ENCODE data around the gene ITPKC.
A peak's percentile ranks its signal among the peaks of the same experiment; 100 is the strongest.

Gene ITPKC
- 14.3 to 17.1 (median 16.2) reads per million in 4 donors for total RNA-seq

DNA sequence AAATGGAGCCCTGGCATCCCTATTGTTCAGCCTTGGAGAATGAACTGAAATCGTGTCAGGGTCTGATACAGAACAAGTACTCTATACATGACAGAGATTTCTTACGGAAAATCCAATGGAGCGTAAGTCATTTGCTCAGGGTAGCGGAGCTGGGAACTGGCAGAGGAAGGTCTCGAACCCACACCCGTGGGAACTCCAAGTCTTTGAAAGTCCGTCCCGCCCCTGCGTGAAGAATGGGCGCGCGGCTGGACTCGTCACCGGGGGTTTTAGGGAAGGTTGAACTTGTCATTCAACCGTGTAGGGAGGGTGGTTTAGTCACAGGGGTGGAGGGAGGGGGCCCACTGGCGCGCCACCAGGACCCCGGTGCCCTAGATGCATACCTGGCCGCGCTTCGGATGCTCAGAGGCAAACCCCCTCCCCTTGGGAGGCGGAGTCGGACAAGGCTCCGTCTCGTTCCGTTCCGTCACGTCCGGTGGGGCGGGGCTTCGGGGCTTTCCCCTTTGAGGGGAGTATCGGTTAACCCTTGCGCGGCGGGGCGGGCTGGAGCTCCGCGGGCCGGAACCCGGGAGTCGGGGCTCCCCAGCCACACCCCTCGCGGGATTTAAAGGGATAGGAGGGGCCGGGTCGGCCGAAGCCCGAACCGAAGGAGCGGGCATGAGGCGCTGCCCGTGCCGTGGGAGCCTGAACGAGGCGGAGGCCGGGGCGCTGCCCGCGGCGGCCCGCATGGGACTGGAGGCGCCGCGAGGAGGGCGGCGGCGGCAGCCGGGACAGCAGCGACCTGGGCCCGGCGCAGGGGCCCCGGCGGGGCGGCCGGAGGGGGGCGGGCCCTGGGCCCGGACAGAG lies at the start of gene ITPKC, which contains the start of gene COQ8B:
Gene ITPKC, plus strand, starts transcription at position 631 of the 843 bp plus-strand sequence. Its CDS starts 24 bp downstream, at position 655.
Gene COQ8B, minus strand, starts transcription at position 405 of the 843 bp plus-strand sequence. CDS start 2,254 bp downstream, outside the sequence.
- peak; percentile 97 to 100 (median 99) for DNase-seq

DNA sequence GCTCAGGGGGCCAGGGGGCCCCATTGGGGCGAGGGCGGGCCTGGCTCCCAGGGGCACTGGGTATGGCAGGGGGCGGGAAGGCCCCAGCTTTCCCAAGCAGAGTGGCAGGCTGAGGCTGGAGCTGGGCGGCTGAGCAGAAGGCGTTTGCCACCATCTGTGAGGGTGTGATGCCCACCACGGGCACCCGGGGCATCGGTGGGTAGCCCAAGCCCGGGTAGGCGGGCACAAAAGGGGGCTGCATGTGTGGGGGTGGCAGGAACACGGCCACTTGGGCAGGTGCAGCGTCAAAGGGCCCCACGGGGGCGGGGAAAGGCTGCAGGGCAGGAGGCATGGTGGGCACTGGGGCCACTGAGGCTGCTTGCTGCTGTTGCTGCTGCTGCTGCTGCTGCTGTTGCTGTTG lies 49.3 kb upstream of the ITPKC start:
- no peak for DNase-seq

DNA sequence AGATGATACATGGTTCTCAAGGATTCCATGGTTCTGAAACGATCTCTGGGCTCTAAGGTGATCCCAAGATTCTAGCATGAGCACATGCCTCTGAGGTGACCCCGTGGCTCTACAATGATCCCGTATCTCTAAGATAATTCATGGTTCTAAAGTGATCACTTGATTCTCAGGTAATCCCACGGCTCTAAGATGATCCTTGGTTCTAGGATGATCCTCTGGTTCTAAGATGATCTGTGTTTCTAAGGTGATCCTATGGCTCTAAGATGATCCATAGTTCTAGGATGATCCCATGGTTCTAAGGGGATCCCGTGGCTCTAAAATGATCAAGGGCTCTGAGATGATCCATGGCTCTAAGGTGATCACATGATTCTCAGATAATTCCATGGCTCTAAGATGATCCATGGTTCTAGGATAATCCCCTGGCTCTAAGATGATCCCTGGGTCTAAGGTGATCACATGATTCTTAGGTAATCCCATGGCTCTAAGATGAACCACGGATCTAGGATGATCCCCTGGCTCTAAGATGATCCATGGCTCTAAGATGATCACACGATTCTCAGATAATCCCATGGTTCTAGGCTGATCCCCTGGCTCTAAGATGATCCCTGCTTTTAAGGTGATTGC lies 47.8 kb upstream of the ITPKC start:
- no peak for DNase-seq

DNA sequence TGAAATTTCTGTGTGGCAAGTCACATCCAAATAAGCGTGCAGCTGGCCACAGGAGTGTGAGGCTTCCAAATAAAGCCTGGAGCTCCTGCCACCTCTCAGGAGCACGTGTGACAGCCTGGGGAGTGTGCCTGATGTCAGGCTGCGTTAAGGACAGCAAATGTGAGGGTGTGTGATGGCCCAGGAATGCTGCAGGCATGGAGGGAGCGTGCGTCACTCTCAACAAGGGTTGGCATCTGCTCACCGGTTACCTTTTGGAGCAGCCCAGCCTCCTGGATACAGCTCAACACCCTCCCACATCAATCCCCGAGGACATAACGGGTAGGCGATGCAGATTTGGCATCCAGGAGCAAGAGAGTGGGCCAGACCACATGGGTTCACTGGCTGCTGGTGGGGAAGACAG lies 45.5 kb upstream of the ITPKC start:
- no peak for DNase-seq

GRCh38 chr19:40672038-40672437 lies 44.9 kb upstream of the ITPKC start:
- no peak for DNase-seq

GRCh38 chr19:40672573-40673299 lies 44.2 kb upstream of the ITPKC start:
- no peak for DNase-seq

DNA sequence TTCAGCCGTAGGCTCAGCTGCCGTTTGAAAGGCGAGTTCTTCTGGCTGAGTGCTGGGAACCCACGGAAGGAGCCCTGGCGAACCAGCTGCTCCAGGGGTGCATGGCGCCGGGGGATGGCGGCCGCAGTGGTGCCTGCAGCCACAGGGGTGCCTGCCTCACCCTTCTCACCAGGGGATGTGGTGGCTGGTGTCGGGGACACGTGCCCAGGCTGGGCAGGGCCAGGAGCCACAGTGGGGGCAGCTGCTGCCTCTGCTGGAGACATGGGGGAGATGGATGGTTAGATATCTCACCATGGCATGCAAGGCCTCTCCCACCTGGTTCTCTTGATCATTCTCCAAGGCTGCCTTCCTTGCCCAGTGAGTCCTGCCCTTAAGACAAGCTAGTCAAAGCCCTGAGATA lies 43.5 kb upstream of the ITPKC start:
- no peak for DNase-seq

GRCh38 chr19:40674291-40674690 lies 42.6 kb upstream of the ITPKC start:
- DNase-seq, result no peak

DNA sequence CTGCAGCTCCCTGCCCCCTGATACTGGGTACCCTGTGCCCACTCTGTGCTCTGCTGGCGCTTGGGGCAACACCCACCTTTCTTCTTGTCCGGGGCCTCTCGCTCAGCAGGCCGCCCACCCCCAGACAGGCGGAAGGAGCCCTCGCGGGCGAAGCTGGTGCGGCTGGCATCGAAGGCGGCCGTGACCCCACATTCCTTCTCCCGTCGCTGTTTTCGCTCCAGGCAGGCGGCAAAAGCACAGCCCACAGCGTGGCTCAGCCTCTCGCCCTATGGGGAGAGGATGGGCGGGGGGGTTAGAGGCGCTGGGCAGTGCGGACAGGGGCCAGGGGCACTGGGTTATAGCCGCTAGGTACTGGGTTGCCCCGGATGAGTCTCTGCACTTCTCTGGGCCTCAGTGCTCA lies 39.8 kb upstream of the ITPKC start:
- DNase-seq, result no peak

GRCh38 chr19:40681039-40681438 lies 35.9 kb upstream of the ITPKC start:
- DNase-seq, result no peak

DNA sequence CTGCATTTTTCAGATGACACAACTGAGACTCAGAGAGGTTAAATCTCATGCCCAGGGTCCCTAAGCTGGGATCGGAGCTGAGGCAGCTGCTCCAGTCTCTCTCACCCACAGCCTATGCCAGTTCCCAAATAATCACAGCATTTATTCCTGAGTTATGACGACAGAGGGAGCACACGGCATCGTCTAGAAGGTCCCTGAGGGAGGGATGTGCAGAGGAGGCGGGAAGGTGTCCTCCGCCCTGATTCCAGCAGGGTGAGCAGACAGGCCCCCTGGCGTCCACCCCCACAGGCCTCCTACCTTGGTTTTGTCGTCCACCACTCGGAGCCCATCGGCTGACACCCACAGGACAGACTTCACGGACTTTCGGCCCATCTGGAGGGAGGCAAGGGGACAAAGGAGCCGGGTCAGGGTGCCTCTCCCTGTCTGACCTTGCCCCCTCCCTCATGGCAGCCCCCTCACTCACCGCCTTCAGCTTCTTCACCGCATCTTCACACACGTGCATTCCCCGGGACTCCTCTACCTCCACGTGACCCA lies 34.4 kb upstream of the ITPKC start:
- DNase-seq, result no peak

GRCh38 chr19:40683437-40683836 lies 33.5 kb upstream of the ITPKC start:
- no peak for DNase-seq

DNA sequence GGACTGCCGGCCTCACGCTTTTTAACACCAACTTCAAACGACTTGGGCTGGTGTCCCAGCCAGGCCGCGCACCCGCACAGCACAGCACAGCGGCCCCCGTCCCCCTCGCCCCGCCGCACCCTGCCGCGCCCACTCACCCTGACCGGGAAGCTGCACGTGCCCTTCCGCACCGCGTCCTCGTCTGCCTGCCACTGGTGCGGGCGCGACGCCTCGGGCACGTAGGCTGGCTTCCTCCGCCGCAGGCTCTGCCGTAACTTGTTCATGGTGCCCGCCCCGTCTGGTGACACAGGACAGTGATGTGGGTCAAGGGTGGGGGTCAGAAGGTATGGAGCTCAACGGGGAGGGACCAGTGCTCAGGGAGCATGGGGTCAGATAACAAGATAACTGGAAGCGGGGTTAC lies 32.6 kb upstream of the ITPKC start:
- no peak for DNase-seq

- DNase-seq, result no peak
Measured at GRCh38 chr19:40685016-40685526, 31.8 kb upstream of the ITPKC start.

GRCh38 chr19:40685563-40685962 lies 31.3 kb upstream of the ITPKC start:
- no peak for DNase-seq

DNA sequence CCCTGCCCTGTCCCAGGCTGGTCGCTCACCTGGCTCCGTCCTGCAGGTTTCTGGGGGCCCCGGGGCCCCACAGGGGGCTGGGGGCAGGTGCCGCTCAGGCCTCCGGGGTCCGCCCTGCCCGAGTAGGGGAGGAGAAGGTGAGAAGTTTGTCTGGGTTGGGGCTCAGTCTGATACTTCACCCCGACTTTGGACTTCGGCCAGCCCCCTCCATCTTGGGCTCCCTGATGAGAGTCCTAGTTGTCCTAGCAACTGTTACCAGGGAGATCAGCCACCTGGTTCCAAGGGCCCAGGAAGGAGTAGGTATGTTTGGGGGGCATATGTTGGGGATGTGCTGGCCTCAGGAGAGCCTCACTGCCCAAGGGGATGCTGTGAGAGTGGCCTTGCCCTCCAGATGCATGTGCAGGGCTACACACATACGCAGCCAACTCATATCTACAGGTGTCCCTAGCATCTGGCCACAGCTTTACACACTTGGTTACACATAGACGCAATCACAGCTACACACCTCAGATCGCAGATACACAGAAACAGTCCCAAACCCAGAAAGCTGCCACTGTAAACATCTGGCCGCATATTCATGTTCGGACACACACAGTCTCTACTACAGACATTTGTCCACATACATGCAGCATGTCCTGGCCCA lies 29.9 kb upstream of the ITPKC start:
- DNase-seq, result no peak

GRCh38 chr19:40687525-40688016 lies 29.3 kb upstream of the ITPKC start:
- no peak for DNase-seq

- DNase-seq, result no peak
Measured at GRCh38 chr19:40688309-40688708, 28.6 kb upstream of the ITPKC start.

DNA sequence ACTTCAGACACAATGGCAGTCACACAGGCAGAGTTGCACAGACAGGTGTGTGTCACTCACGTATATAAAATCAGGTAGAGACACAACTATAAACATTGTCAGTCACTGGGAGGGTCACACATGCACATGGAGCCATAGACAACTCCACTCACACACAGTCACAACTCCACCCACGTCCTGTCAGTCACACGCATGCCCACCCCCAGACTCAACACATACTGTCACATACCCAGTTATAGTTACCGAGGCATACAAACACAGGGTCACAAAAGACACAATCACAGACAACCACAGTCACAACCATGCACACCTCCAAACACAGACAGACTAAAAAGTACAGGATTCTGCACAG lies 27.9 kb upstream of the ITPKC start:
- no peak for DNase-seq

- no peak for DNase-seq
Measured at GRCh38 chr19:40689339-40690049, 27.4 kb upstream of the ITPKC start.

GRCh38 chr19:40690050-40690692 lies 26.7 kb upstream of the ITPKC start, which contains the start of gene NUMBL:
TSS of gene NUMBL (minus strand) at chr19:40690651. CDS start at chr19:40690483, 168 bp downstream.
- no peak for DNase-seq

All from T-helper 1 cell (primary cell).